ENCODE measurements around the gene ST6GAL1. TPM values are rescaled to one million over a fixed set of nuclear protein-coding genes. Genes with fewer than 3 reads are reported as not detected.
"Not testable (repeated sequence)": the region's sequence is repeated elsewhere in the genome, so short reads cannot be mapped to it uniquely, and the experiment has no call there.

Gene ST6GAL1
- polyA plus RNA-seq, 1 of the 3 experiments (the other 2 are of a cell fraction), result 3.9 TPM

DNA sequence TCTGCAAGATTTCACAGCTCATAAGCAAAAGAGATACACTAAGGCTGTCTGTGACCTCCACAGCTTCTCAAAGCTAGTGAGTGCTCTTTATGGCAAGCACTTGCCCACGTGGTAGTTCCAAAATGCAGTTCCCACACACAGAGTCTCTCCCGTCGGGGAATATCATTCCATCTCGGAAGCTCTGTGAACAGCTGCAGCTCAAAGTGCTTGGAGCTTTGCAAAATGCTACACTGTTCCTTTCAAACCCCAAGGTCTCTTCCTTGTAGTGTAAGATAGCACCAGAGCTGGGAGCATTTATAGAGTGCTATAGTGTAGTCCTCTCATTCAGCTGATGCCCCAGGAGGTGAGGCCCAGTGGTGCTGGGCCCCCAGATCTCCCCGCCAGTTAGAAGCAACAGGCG lies 36.1 kb downstream of the ST6GAL1 start:
- CTCF ChIA-PET, result no interaction called here

DNA sequence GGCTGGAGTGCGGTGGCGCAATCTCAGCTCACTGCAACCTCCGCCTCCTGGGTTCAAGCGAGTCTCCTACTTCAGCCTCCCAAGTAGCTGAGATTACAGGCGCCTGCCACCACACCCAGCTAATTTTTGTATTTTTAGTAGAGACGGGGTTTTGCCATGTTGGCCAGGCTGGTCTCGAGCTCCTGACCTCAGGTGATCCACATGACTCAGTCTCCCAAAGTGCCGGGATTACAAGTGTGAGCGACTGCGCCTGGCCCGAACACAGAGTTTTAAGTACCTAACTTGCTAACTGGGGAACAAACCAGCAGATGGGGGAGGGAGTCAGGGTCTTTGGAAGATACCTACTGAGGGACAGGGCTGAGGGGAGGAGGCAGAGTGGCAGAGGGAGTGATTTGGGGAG lies 36.9 kb downstream of the ST6GAL1 start:
- H3K4me3 ChIP-seq (ENCODE audit: low read depth in 2 of 2, low read length in 1 of 2); DNase-seq; H3K27ac ChIP-seq (ENCODE audit: low read depth in 2 of 2, low read length in 1 of 2); H3K9me2 ChIP-seq; H4K20me1 ChIP-seq (ENCODE audit: insufficient read depth); H3F3A ChIP-seq (replicated peaks; ENCODE audit: insufficient read depth); H3K9ac ChIP-seq; H3K4me1 ChIP-seq (ENCODE audit: control insufficient read depth in 1 of 2, insufficient read depth in 2 of 2, low read depth in 1 of 2, low read length in 1 of 2); H3K27me3 ChIP-seq (ENCODE audit: insufficient read depth); H2AFZ ChIP-seq (ENCODE audit: low read depth); CTCF ChIA-PET; POLR2A ChIA-PET; H3K79me2 ChIP-seq (ENCODE audit: insufficient read depth); H3K9me3 ChIP-seq; H3K4me2 ChIP-seq; H3K36me3 ChIP-seq (replicated peaks in 1 of 2; ENCODE audit: control insufficient read depth in 1 of 2, insufficient read depth in 2 of 2, low read length in 1 of 2): not testable (repeated sequence)
- WGBS (ENCODE audit: low lambda C conversion rate), result 79% methylated on average over 11 of the region's 11 CpGs

More for the DNA sequence above, 36.1 kb downstream of the ST6GAL1 start:
- no peak overlapping the region for H2AFZ ChIP-seq (ENCODE audit: low read depth)
- H3K4me3 ChIP-seq (ENCODE audit: low read depth in 2 of 2, low read length in 1 of 2), result no peak overlapping the region
- 71% methylated on average over 4 of the region's 6 CpGs for WGBS (ENCODE audit: low lambda C conversion rate)
- no peak for DNase-seq
- H3K9me2 ChIP-seq, result no peaks in the 10 kb centered on the region
- H3K27ac ChIP-seq (ENCODE audit: low read depth in 2 of 2, low read length in 1 of 2), result no peak overlapping the region
- H3K79me2 ChIP-seq (ENCODE audit: insufficient read depth), result no peaks in the 10 kb centered on the region
- no peaks in the 10 kb centered on the region for H3K9me3 ChIP-seq
- no peaks in the 10 kb centered on the region for H3K27me3 ChIP-seq (ENCODE audit: insufficient read depth)
- no peaks in the 10 kb centered on the region; a peak in 1 of 4 replicates for H3K4me1 ChIP-seq (ENCODE audit: control insufficient read depth in 1 of 2, insufficient read depth in 2 of 2, low read depth in 1 of 2, low read length in 1 of 2)
- H4K20me1 ChIP-seq (ENCODE audit: insufficient read depth), result no peaks in the 10 kb centered on the region
- TF ChIP-seq RXRA (IDR thresholded peaks at IDR 0.05; ENCODE audit: borderline replicate concordance, low read depth) (no peak), TAF1 (IDR thresholded peaks at IDR 0.05; ENCODE audit: borderline replicate concordance, low read depth, low read length) (no peak), USF1 (IDR thresholded peaks at IDR 0.05; ENCODE audit: borderline replicate concordance, low read depth) (no peak)
- no peaks in the 10 kb centered on the region for H3F3A ChIP-seq (replicated peaks; ENCODE audit: insufficient read depth)
- POLR2A ChIA-PET, result no interaction called here
- H3K4me2 ChIP-seq, result no peak overlapping the region
- H3K36me3 ChIP-seq (replicated peaks in 1 of 2; ENCODE audit: control insufficient read depth in 1 of 2, insufficient read depth in 2 of 2, low read length in 1 of 2), result no peaks in the 10 kb centered on the region
- H3K9ac ChIP-seq, result no peak overlapping the region

- Histone ChIP-seq H3K79me2 (ENCODE audit: insufficient read depth) (no peaks in the 10 kb centered on the region), H3K36me3 (replicated peaks in 1 of 2; ENCODE audit: control insufficient read depth in 1 of 2, insufficient read depth in 2 of 2, low read length in 1 of 2) (no peaks in the 10 kb centered on the region), H3K4me2 (no peak overlapping the region), H3K9ac (no peak overlapping the region), H3K4me3 (ENCODE audit: low read depth in 2 of 2, low read length in 1 of 2) (no peak overlapping the region), H3K27ac (ENCODE audit: low read depth in 2 of 2, low read length in 1 of 2) (no peak overlapping the region), H3F3A (replicated peaks; ENCODE audit: insufficient read depth) (no peaks in the 10 kb centered on the region), H4K20me1 (ENCODE audit: insufficient read depth) (no peaks in the 10 kb centered on the region), H3K27me3 (ENCODE audit: insufficient read depth) (no peaks in the 10 kb centered on the region), H2AFZ (ENCODE audit: low read depth) (no peak overlapping the region), H3K4me1 (ENCODE audit: control insufficient read depth in 1 of 2, insufficient read depth in 2 of 2, low read depth in 1 of 2, low read length in 1 of 2) (no peaks in the 10 kb centered on the region; a peak in 1 of 4 replicates), H3K9me2 (no peaks in the 10 kb centered on the region), H3K9me3 (no peaks in the 10 kb centered on the region)
- ChIA-PET POLR2A (no interaction called here), CTCF (no interaction called here)
- DNase-seq, result no peak
- TF ChIP-seq YY1 (IDR thresholded peaks at IDR 0.05; ENCODE audit: low read depth) (no peak), POLR2AphosphoS5 (IDR thresholded peaks at IDR 0.05; ENCODE audit: low read depth, low read length) (no peak), CHD2 (IDR thresholded peaks at IDR 0.05; ENCODE audit: low read length, partially characterized antibody) (no peak), GATA2 (CRISPR knock-in tag; IDR thresholded peaks at IDR 0.05) (no peak), NRF1 (IDR thresholded peaks at IDR 0.05; ENCODE audit: low read depth, low read length) (no peak), EZH2phosphoT487 (IDR thresholded peaks at IDR 0.05; ENCODE audit: borderline replicate concordance, low read depth) (no peak), TCF12 (IDR thresholded peaks at IDR 0.05) (no peak), FOXM1 (IDR thresholded peaks at IDR 0.05; ENCODE audit: low read depth) (no peak), RFX5 (IDR thresholded peaks at IDR 0.05; ENCODE audit: low read length) (no peak), RXRA (IDR thresholded peaks at IDR 0.05; ENCODE audit: borderline replicate concordance, low read depth) (no peak), RAD21 (IDR thresholded peaks at IDR 0.05; ENCODE audit: low read length) (no peak), FOXJ3 (CRISPR knock-in tag; IDR thresholded peaks at IDR 0.05) (no peak), USF2 (IDR thresholded peaks at IDR 0.05; ENCODE audit: borderline replicate concordance, low read depth, low read length) (no peak), USF1 (IDR thresholded peaks at IDR 0.05; ENCODE audit: borderline replicate concordance, low read depth) (no peak), MEF2A (IDR thresholded peaks at IDR 0.05; ENCODE audit: borderline replicate concordance, low read depth) (no peak)
- TF ChIP-seq, protein P1, sequence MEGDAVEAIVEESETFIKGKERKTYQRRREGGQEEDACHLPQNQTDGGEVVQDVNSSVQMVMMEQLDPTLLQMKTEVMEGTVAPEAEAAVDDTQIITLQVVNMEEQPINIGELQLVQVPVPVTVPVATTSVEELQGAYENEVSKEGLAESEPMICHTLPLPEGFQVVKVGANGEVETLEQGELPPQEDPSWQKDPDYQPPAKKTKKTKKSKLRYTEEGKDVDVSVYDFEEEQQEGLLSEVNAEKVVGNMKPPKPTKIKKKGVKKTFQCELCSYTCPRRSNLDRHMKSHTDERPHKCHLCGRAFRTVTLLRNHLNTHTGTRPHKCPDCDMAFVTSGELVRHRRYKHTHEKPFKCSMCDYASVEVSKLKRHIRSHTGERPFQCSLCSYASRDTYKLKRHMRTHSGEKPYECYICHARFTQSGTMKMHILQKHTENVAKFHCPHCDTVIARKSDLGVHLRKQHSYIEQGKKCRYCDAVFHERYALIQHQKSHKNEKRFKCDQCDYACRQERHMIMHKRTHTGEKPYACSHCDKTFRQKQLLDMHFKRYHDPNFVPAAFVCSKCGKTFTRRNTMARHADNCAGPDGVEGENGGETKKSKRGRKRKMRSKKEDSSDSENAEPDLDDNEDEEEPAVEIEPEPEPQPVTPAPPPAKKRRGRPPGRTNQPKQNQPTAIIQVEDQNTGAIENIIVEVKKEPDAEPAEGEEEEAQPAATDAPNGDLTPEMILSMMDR (IDR thresholded peaks at IDR 0.05), result no peak
- WGBS (ENCODE audit: low lambda C conversion rate), result 62% methylated on average over 5 of the region's 7 CpGs
Measured at GRCh38 chr3:186967686-186968085, 37.4 kb downstream of the ST6GAL1 start.

All from SK-N-SH (cell line).